Esophagus (tissue), 2 donors: ENCODE results near the gene CLEC3B. TPM values are rescaled to one million over a fixed set of nuclear protein-coding genes. Genes with fewer than 3 reads are reported as not detected.

Experiments used
- H3K27ac ChIP-seq, 2 donors: one replicate each; pipeline ENCODE4 v1.5.1; 2013; ENCODE audit warnings: low read depth in 2 of 2, mild to moderate bottlenecking in 2 of 2, inconsistent platforms in 1 of 2, low read length in 1 of 2, moderate library complexity in 1 of 2
- H3K27me3 ChIP-seq, 2 donors: one replicate each; pipeline ENCODE4 v1.6.1; 2013; ENCODE audit warnings: low read length in 2 of 2, control low read depth in 1 of 2, mild to moderate bottlenecking in 1 of 2; ENCODE audit not compliant: insufficient read depth in 2 of 2, control insufficient read depth in 1 of 2
- H3K36me3 ChIP-seq, 2 donors: one replicate each; pipeline ENCODE4 v1.6.1; 2013; ENCODE audit warnings: low read length in 1 of 2; ENCODE audit not compliant: control insufficient read depth in 2 of 2, insufficient read depth in 2 of 2
- H3K4me1 ChIP-seq, 2 donors: one replicate each; pipeline ENCODE4 v1.6.1; 2013; ENCODE audit warnings: low read length in 1 of 2; ENCODE audit not compliant: control insufficient read depth in 2 of 2, insufficient read depth in 2 of 2
- H3K4me3 ChIP-seq, 2 donors: one replicate each; pipeline ENCODE4 v1.5.1; 2013; ENCODE audit warnings: low read length in 2 of 2, mild to moderate bottlenecking in 2 of 2, low read depth in 1 of 2, moderate library complexity in 1 of 2
- H3K9me3 ChIP-seq, 2 donors: one replicate each; pipeline ENCODE4 v1.6.1; 2013; ENCODE audit warnings: mild to moderate bottlenecking in 2 of 2, low read depth in 1 of 2, low read length in 1 of 2, moderate library complexity in 1 of 2; ENCODE audit not compliant: control insufficient read depth in 2 of 2, insufficient read depth in 1 of 2
- WGBS, 2 donors: extraction: QIAGEN DNeasy Blood & Tissue Kit; methylation state at CpG; one replicate each; pipeline ENCODE4 v1.1.7; 2013; 5-methylcytosine and 5-hydroxymethylcytosine counted together
- polyA plus RNA-seq, 2 donors: library from polyadenylated mRNA; stranded (reverse); fragments of 200-250 nt; gene quantifications; one replicate each; pipeline ENCODE4 v1.2.3, GENCODE V29; 2013
- donor health status: healthy with polysubstance abuse.
- donor health status: Bipolar disorder and iron deficiency.

CLEC3B gene
- polyA plus RNA-seq, 2 donors = 7.5 to 12.6 TPM

DNA sequence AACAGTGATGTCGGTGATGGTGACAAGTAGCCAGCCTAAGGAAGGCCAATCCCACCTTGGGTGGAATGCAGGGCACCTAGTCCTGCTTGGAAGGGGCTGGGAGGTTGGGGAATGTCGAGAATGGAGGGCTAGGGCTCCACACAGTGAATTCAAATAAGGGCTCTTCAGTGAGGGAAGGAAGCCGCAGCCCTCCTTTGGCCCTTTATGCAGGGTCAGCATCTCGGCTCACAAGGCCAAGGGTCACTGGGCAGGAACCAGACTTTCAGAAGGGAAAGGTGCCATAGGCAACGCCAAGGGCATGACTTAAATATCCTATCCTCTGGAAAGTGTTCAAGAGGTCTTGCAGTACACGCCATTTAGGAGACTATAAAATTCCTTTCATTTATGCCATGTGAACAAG lies 56.9 kb downstream of the CLEC3B start:
- H3K9me3 ChIP-seq = no peaks in the 10 kb centered on the region
- H3K36me3 ChIP-seq = peaks cover 7 to 18% of the 10 kb centered on the region in 2 donors
- H3K4me1 ChIP-seq = no peaks in the 10 kb centered on the region
- no peak overlapping the region for H3K27ac ChIP-seq
- no peaks in the 10 kb centered on the region for H3K27me3 ChIP-seq
- H3K4me3 ChIP-seq = no peak overlapping the region
- WGBS, 2 donors = 66 to 68% methylated on average over 6 of the region's 6 CpGs

DNA sequence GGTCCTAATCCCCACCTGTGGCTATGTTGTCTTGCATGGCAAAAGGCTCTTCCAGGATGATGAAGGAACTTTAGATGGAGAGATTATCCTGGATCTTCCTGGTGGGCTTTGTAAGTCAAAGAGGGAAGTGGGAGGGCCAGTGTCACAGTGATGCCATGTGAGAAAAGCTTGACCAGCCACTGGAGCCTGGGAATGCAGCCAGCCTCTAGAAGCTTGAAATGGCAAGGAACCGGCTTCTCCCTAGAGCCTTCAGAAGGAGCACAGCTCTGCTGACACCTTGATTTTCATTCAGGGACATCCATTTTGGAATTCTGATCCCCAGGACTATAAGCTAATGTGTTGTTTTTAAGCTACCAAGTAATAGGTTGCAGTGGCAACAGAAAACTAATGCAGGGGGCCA lies 58.3 kb downstream of the CLEC3B start:
- no peak overlapping the region for H3K27ac ChIP-seq
- H3K4me1 ChIP-seq = no peaks in the 10 kb centered on the region
- peaks cover 7 to 20% of the 10 kb centered on the region in 2 donors for H3K36me3 ChIP-seq

DNA sequence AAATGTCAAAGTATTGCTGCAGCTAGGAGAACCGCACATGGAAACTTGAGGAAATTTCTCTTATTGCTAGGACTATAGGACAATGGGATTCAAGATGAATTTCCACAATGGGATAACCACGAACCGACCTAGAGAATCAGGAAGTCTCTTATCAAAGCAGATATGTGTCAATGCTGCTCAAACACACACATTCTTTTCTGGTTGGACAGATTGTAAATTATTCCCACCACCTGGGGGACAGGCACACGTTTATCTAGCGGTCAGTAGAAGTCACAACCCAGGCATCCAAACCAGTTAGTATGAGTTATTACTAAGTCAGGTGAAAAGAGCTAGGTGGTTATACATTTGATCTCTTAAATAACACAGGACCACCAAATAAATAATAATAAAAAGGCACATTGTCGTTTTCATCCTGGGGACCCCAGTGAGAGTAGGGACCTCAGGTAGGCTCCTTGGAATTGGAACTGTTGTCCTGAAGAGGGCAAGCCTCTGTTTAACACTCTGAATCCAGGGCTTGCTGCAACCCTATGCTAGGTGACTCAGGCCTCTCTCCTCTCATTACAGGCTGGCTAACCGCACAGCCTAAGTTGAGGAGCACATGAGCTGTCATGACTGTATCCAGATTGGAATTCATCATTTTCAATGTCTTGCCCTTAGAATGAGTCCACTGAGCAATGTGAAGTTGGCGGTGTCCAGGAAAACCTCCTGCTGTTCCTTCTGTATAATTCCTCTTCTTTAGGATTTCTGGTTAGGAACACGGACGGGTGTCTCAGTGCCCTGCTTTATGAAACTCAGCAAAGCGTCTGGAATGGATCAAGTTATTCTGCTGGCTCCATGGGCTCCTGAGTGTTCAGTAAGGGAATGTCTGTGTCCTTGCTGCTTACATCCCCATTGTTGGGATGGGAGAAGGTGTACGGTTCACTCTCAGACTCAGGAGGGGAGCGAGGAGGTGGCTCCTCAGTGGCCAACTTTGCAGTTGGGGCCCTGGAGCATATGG lies 59.0 kb downstream of the CLEC3B start:
- Histone ChIP-seq H3K9me3 (no peaks in the 10 kb centered on the region), H3K27ac (no peak overlapping the region), H3K4me1 (peaks cover 0 to 2% of the 10 kb centered on the region in 2 donors), H3K36me3 (peaks cover 7 to 22% of the 10 kb centered on the region in 2 donors), H3K4me3 (no peak overlapping the region), H3K27me3 (no peaks in the 10 kb centered on the region)
- WGBS, 2 donors = 77 to 80% methylated on average over 13 of the region's 13 CpGs

More for the DNA sequence above, 58.3 kb downstream of the CLEC3B start:
- no peaks in the 10 kb centered on the region for H3K9me3 ChIP-seq
- WGBS, 2 donors = 71 to 75% methylated on average over 1 of the region's 1 CpG
- H3K4me3 ChIP-seq = no peak overlapping the region
- H3K27me3 ChIP-seq = no peaks in the 10 kb centered on the region

Other genes with a start within 250 kb of the CLEC3B start
- 10 to 100 TPM in 1 of 2 donors, 1 to 10 TPM in 1; 8.3 to 10.9 TPM for gene TMEM42, start 164.4 kb upstream of the CLEC3B start, polyA plus RNA-seq
- gene TGM4, start 151.7 kb upstream of the CLEC3B start, polyA plus RNA-seq = not detected
- 10 to 100 TPM; 26.0 to 50.1 TPM for gene ZDHHC3, start 50.1 kb upstream of the CLEC3B start, polyA plus RNA-seq
- 10 to 100 TPM; 23.5 to 38.7 TPM for gene EXOSC7, start 50.1 kb upstream of the CLEC3B start, polyA plus RNA-seq
- gene CDCP1, start 120.1 kb downstream of the CLEC3B start, polyA plus RNA-seq = 10 to 100 TPM; 21.0 to 24.3 TPM
- gene TMEM158, start 200.0 kb downstream of the CLEC3B start, polyA plus RNA-seq = 1 to 10 TPM; 1.7 to 5.6 TPM